Measurements from ENCODE around the gene FABP1. TPM values are rescaled to one million over a fixed set of nuclear protein-coding genes. Genes with fewer than 3 reads are reported as not detected.

FABP1 gene
- total and polyA plus RNA-seq, 2 of the 8 experiments (the other 6 are each of a cell fraction or from before 2014, with no cell fraction given) = 0.09 TPM; not detected in 1

- POLR2A ChIA-PET (ENCODE audit: partially characterized antibody) = no interaction called here
- TF ChIP-seq MAFK (IDR thresholded peaks at IDR 0.05; ENCODE audit: low read depth, low read length) = no peak
- TF ChIP-seq RNF2 (IDR thresholded peaks at IDR 0.05; ENCODE audit: borderline replicate concordance, low read depth, low read length, missing control alignments, poor library complexity, severe bottlenecking) = no peak
- no peak for TF ChIP-seq POU5F1 (IDR thresholded peaks at IDR 0.05; ENCODE audit: low read depth, low read length)
- TF ChIP-seq KDM1A (IDR thresholded peaks at IDR 0.05; ENCODE audit: borderline replicate concordance, low read length) = no peak
- TF ChIP-seq BACH1 (IDR thresholded peaks at IDR 0.05; ENCODE audit: low read length) = no peak
Measured at GRCh38 chr2:88082781-88083180, 45.1 kb downstream of the FABP1 start.

More at GRCh38 chr2:88082781-88083180, 45.1 kb downstream of the FABP1 start:
- CTCF ChIA-PET (ENCODE audit: partially characterized antibody) = interaction anchor here (0.8 to 2.7 kb wide), 5 partner anchors 14 to 109 kb away, joined by 3 to 16 read pairs (median 3); no protein-coding TSS in a partner anchor
- FAIRE-seq (no peak), DNase-seq (ENCODE audit: low read depth in 1 of 2, low spot score in 2 of 2) (no peak)
- no peaks in the 10 kb centered on the region for H3K36me3 ChIP-seq (ENCODE audit: control insufficient read depth in 2 of 4, insufficient read depth in 4 of 4, low read length in 3 of 4)
- peaks cover 1 to 6% (median 4%) of the 10 kb centered on the region in 4 experiments; a peak in 6 of 7 replicates for H3K4me1 ChIP-seq (replicated peaks in 1 of 4; ENCODE audit: control insufficient read depth in 3 of 4, insufficient read depth in 4 of 4, low read length in 3 of 4)
- no peaks in the 10 kb centered on the region for H4K20me1 ChIP-seq (replicated peaks in 1 of 2; ENCODE audit: control insufficient read depth in 1 of 2, insufficient read depth in 2 of 2, low read length in 2 of 2)
- H3K9ac ChIP-seq (replicated peaks in 1 of 4; ENCODE audit: extremely low read depth in 1 of 4, low read depth in 3 of 4, low read length in 3 of 4) = no peak overlapping the region
- H3K79me1 ChIP-seq (ENCODE audit: low read depth, low read length) = no peaks in the 10 kb centered on the region
- H4K5ac ChIP-seq (ENCODE audit: insufficient read length, low read depth, low read length) = no peak overlapping the region
- H3K56ac ChIP-seq (replicated peaks; ENCODE audit: insufficient read length, low read depth, low read length) = no peak overlapping the region
- H3K79me2 ChIP-seq (ENCODE audit: control insufficient read depth in 1 of 2, insufficient read depth in 2 of 2, low read length in 2 of 2) = no peaks in the 10 kb centered on the region
- no peak overlapping the region for H2BK12ac ChIP-seq (ENCODE audit: low read depth, low read length)
- H4K8ac ChIP-seq (ENCODE audit: extremely low read depth, insufficient read depth, low read length) = no peak overlapping the region
- H2BK120ac ChIP-seq (replicated peaks; ENCODE audit: low read depth, low read length) = no peak overlapping the region
- H4K91ac ChIP-seq (replicated peaks; ENCODE audit: insufficient read length, low read length) = no peak overlapping the region
- H3K23me2 ChIP-seq (ENCODE audit: low read depth, low read length) = no peaks in the 10 kb centered on the region
- no peak overlapping the region for H3K14ac ChIP-seq (ENCODE audit: insufficient read length)
- H3K4ac ChIP-seq (replicated peaks; ENCODE audit: insufficient read length, low read depth, low read length) = no peak overlapping the region
- no peak overlapping the region for H2BK20ac ChIP-seq (ENCODE audit: low read length)
- no peaks in the 10 kb centered on the region for H3K9me3 ChIP-seq (ENCODE audit: insufficient read depth in 2 of 2, low read depth in 1 of 2, low read length in 1 of 2)
- WGBS, 2 experiments (ENCODE audit: extremely low coverage in 1 of 2, insufficient coverage in 1 of 2, insufficient read length in 1 of 2, insufficient replicate concordance in 2 of 2, low coverage in 1 of 2, low lambda C conversion rate in 2 of 2, missing lambda C conversion rate in 1 of 2) = 85% methylated on average over 1 of the region's 1 CpG; no CpG with 5 or more reads in 1 of the 2 experiments
- H3K18ac ChIP-seq (ENCODE audit: extremely low read depth, low read length) = 0 out of 2 replicates have a peak overlapping the region, but pooled peaks have one; percentile 0
- H3K4me3 ChIP-seq (ENCODE audit: extremely low read depth in 1 of 4, insufficient read depth in 2 of 4, low read depth in 3 of 4, low read length in 4 of 4) = no peak overlapping the region
- no peak overlapping the region for H3K27ac ChIP-seq (ENCODE audit: low read depth, low read length)
- no peak overlapping the region for H2BK15ac ChIP-seq (ENCODE audit: low read length)
- no peak overlapping the region for H2AFZ ChIP-seq (ENCODE audit: low read length)
- H2AK5ac ChIP-seq (ENCODE audit: low read depth, low read length) = no peak overlapping the region
- no peak overlapping the region; the same call in 1 of the 2 replicates for H2BK5ac ChIP-seq (ENCODE audit: low read depth, low read length)
- H3K27me3 ChIP-seq (replicated peaks in 1 of 4; ENCODE audit: control insufficient read depth in 3 of 4, extremely low read depth in 1 of 4, insufficient read depth in 3 of 4, low read length in 3 of 4) = no peaks in the 10 kb centered on the region
- no peak overlapping the region for H3K4me2 ChIP-seq (ENCODE audit: insufficient read depth in 1 of 2, low read depth in 2 of 2, low read length in 2 of 2)
- no peak overlapping the region for H3K23ac ChIP-seq (ENCODE audit: insufficient read length)

Data from H1 (cell line).